Epidermal melanocyte (primary cell): ENCODE data around the gene UNC13D.
"Not testable (repeated sequence)": the region's sequence is repeated elsewhere in the genome, so short reads cannot be mapped to it uniquely, and the experiment has no call there.

Experiments
- DNase-seq: peaks from one replicate; pipeline ENCODE4 v3.0.0; 2011; ENCODE audit warnings: low spot score; ENCODE audit not compliant: insufficient read length

Gene UNC13D

GRCh38 chr17:75874323-75875181, 30.3 kb upstream of the UNC13D start:
- DNase-seq, result no peak

DNA sequence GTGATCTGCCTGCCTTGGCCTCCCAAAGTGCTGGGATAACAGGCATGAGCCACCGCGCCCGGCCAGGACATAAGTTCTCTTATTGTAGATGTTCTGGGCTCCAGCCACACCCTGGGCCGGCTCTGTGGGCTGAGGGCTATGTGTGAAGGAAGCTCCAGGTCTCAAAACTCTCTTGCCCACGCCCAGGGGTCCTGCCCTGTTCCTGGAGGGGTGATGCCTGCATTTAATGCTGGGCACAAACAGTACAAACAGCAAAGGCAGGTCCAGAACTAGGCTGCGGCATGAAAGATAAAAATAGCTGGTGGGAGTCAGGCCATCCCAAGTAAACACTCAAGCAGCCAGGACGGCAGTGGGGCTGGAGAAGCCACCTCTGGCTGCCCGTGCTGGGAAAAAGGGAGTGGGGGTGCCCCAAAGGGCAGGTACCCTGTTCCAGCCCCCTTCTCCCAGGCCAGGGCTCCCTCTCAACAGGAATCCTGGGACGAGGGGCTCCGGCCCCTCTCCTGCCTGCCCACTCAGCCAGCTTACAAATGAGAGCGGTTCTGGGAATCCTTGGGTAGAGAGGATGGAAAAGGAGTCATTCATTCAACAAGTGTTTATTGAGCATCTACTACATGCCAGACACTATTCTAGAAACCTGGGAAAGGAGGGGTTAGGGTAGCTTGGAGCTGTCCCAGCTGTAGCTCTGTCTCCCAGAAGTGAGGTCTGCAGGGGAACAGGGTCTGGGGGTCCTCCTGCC, 29.6 kb upstream of the UNC13D start:
- no peak for DNase-seq

DNA sequence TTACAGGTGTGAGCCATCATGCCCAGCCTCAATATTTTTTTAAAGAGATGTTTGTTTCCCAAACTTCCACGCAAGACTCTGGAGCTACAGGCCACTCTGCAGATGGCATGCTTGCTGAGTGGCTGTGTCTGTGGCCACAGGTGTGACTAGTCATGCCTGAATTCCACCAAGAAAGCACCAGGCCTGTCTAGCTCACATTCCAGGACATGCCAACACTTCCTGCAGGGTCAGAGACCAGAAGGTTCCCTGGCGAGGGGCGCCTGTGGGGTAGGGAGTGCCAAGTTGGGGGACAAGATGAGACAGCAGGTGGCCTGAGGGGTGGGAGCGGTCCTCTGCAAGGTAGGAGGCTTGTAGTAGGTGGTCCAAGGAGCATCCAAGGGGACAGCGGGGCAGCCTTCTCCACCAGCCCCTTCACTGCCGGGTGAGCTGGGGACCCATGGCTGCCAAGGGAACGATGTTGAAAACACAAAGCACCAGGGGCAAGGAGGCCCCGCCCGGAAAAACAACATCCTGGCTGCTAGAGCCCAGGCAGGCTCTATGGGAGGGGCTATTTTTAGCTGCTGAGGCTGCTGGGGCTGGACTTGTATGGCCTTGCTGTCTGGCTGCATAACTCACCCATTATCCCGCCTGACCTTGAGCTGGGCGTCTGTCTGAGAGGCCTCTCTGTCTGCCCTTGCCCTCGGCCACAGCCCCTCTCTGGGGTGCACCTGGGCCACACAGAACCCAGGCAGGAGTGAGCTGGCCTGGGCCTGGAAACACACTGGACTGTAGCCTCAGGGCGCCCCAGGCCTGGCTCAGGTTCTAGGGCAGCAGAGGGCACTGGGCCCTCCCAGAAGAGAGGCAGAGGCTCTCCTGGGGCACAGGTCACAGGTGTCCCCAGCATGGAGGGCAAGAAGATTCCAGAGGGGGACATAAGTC, 28.5 kb upstream of the UNC13D start:
- DNase-seq, result no peak

DNA sequence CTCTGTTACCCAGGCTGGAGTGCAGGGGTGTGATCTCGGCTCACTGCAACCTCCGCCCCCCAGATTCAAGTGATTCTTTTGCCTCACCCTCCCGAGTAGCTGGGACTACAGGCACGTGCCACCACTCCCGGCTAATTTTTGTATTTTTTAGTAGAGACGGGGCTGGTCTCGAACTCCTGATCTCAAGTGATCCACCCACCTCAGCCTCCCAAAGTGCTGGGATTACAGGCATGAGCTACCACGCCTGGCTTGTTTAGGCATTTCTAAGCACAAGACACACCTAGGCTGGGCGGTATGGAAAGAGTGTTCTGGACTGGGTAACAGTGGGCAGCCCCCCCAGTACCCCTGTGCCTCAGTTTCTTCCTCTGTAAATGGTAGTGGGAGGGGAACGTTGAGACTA, 26.0 kb upstream of the UNC13D start:
- DNase-seq, result not testable (repeated sequence)

- peak; percentile 84 for DNase-seq
Measured at GRCh38 chr17:75869282-75870141, 25.3 kb upstream of the UNC13D start.

- DNase-seq, result not testable (repeated sequence)
Measured at GRCh38 chr17:75868730-75869281, 24.6 kb upstream of the UNC13D start.

GRCh38 chr17:75865404-75866188, 21.4 kb upstream of the UNC13D start:
- DNase-seq, result not testable (repeated sequence)

DNA sequence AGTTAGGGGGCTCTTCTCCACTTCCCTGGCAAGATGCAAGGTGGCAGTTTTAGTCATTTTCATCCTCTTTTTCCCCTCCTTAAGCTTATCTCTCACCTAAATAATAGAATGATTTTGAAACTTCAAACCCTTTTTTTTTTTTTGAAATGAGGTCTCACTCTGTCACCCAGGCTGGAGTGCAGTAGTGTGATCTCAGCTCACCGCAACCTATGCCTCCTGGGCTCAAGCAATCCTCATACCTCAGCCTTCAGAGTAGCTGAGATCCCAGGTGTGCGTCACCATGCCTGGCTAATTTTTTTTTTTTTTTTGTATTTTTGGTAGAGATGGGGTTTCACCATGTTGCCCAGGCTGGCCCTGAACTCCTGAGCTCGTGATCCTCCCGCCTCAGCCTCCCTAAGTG, 20.7 kb upstream of the UNC13D start:
- DNase-seq, result not testable (repeated sequence)

DNA sequence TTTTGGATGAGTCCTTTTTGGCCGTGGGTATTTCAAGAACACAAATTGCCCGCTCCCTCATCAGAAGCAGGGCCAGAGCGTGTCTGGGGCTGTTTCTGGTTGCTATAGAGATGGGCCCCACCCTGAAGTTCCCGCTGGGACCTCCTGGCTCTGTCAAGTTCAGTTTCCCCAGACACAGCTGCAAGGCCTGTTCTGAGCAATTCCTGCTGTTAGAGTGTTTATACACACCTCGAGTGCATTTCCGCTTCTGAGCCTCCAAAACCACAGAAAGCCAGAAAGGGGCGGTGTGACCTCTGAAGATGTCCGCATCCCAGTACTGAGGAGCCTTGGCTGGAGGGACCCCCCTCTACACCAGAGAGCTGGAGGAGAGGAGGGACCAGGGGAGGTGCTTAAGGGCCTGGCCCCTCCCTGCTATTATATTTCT, 20.3 kb upstream of the UNC13D start:
- DNase-seq, result no peak

GRCh38 chr17:75861927-75862317, 17.7 kb upstream of the UNC13D start:
- no peak for DNase-seq

GRCh38 chr17:75859358-75859757, 15.2 kb upstream of the UNC13D start:
- not testable (repeated sequence) for DNase-seq

GRCh38 chr17:75856062-75856756, 12.0 kb upstream of the UNC13D start:
- DNase-seq, result no peak

DNA sequence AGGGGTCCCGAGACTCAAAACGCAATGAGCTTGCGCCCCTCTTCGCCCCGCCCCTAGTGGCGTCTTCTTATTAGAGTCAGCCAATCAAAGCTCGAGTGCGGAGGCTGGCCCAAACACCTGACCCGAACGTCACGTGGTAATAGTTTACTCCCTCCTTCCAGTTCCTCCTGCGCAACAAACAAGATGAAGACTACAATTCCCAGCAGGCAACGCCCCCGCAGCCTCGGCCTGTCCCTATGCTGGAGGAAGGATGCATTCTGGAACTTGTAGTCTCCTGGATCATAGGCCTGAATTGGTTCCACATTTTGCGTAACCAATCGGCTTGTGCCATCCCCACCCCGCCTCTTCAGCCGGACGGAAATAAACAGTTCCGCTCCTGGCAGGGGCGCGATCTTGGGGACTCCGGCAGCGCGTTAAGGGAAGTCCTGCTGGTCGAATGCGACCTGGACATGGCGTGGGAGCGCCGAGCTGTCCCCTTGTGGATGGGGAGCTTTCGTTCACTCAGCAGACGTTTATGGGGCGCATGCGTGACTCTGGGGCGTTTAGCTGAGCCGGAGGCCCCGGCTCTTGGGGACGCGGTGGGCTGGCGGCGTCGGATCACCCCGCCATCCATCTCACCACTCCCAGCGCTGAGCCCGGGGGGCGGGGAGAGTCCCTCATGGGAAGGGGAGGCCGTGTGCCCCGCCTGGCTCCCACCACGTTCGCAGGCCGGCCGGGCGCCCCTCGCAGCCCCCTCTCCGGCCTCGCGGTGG, 11.3 kb upstream of the UNC13D start, which contains the start of gene WBP2:
TSS of gene WBP2 (minus strand) at position 26 of the 752 bp plus-strand sequence. CDS start 38 bp downstream, outside the sequence.
- peak; percentile 100 for DNase-seq

GRCh38 chr17:75854881-75855309, 10.7 kb upstream of the UNC13D start:
- no peak for DNase-seq

GRCh38 chr17:75854101-75854748, 10.0 kb upstream of the UNC13D start:
- no peak for DNase-seq

- DNase-seq, result no peak
Measured at GRCh38 chr17:75853433-75853832, 9.2 kb upstream of the UNC13D start.

DNA sequence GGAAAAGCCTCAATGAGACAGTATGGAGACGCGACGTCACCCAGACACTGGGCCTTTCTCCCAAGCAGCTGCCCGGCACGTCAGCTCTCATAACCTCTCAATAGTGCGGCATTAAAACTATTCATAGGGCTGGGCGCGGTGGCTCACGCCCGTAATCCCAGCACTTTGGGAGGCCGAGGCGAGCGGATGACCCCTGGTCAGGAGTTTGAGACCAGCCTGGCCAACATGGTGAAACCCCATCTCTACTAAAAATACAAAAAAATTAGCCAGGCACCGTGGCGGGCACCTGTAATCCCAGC, 7.4 kb upstream of the UNC13D start:
- not testable (repeated sequence) for DNase-seq
